GM12872 (cell line): ENCODE results near the gene PRKAR1B.

Experiments
- TF ChIP-seq, protein P1 (sequence below): IDR thresholded peaks from 3 replicates; pipeline ENCODE4 v1.5.1; 2011; ENCODE audit warnings: low read depth, mild to moderate bottlenecking, low read length, moderate library complexity; ENCODE audit not compliant: insufficient read depth

The PRKAR1B gene

GRCh38 chr7:628826-629225 is 98.3 kb downstream of the PRKAR1B start:
- TF ChIP-seq, protein P1, sequence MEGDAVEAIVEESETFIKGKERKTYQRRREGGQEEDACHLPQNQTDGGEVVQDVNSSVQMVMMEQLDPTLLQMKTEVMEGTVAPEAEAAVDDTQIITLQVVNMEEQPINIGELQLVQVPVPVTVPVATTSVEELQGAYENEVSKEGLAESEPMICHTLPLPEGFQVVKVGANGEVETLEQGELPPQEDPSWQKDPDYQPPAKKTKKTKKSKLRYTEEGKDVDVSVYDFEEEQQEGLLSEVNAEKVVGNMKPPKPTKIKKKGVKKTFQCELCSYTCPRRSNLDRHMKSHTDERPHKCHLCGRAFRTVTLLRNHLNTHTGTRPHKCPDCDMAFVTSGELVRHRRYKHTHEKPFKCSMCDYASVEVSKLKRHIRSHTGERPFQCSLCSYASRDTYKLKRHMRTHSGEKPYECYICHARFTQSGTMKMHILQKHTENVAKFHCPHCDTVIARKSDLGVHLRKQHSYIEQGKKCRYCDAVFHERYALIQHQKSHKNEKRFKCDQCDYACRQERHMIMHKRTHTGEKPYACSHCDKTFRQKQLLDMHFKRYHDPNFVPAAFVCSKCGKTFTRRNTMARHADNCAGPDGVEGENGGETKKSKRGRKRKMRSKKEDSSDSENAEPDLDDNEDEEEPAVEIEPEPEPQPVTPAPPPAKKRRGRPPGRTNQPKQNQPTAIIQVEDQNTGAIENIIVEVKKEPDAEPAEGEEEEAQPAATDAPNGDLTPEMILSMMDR, result no peak

DNA sequence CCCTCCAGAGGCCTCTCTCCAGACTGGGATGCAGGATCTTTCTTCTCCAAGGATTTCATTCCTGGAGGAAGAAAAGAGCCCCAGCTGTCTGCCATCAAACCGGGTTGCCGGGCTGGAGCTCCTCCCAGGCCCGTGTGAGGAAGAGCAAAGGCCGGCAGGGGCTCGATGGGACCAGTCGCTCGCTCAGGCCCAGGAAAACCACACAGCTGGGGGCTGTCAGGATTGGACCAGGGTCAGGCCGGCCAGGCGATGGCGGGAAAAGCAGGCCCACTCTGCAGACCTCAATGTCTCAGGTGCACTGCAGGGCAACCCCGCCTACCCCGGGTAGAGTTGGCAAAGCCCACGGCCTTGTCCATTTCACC is 98.7 kb downstream of the PRKAR1B start:
- TF ChIP-seq, protein P1, result no peak

GRCh38 chr7:627661-628401 is 99.2 kb downstream of the PRKAR1B start:
- TF ChIP-seq, protein P1, result no peak

DNA sequence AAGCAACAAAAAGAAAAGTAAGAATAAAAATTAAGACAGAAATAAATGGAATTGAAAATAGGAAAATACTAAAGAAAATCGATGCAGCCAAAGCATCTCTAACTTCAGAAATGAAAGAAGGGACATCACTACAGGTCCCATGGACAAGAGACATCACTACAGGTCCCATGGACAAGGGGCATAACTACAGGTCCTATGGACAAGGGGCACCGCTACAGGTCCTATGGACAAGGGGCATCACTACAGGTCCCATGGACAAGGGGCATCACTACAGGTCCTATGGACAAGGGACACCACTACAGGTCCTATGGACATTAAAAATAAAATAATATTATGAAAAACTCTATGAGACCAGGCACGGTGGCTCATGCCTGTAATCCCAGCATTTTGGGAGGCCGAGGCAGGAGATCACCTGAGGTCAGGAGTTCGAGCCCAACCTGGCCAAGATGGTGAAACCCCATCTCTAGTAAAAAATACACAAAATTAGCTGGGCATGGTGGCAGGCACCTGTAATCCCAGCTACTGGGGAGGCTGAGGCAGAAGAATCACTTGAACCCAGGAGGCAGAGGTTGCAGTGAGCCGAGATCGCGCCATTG is 101.6 kb downstream of the PRKAR1B start:
- TF ChIP-seq, protein P1, result no peak

DNA sequence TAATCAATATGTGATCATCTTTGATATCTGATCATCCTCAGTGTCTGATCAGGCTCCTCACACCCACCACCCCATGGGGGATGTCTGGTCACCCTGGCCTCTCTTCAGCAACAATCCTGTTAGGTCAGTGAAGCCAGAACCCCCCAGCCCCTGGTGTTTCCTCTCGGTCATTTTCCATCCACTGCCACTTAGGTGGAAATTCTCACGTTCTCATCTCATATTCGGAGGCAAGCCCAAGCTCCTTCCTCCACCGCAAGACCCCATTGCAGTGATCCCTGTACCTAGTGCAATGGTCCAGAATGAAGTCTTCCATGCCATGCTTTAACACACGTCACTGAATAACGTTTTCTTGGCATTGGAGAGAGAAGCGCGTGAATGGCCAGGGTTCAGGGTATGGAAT is 103.6 kb downstream of the PRKAR1B start:
- TF ChIP-seq, protein P1, result no peak

- TF ChIP-seq, protein P1, result no peak
Observed at GRCh38 chr7:621572-622285, 105.4 kb downstream of the PRKAR1B start.

GRCh38 chr7:620885-621284 is 106.2 kb downstream of the PRKAR1B start:
- TF ChIP-seq, protein P1, result no peak
